HL-60 (cell line): ENCODE results near the gene LIN9.
A peak's percentile ranks its signal among the peaks of the same experiment; 100 is the strongest.

Source experiments
- DNase-seq, 2 experiments: peaks; one replicate each; pipeline ENCODE4 v3.0.0-alpha.2; 2010 to 2020; ENCODE audit warnings: low read depth in 1 of 2, low spot score in 1 of 2
- H3K27ac ChIP-seq: fragments of 250-450 bp; sonication (Bioruptor Pico); replicated peaks from 2 replicates; pipeline ENCODE4 v1.5.1; 2020; ENCODE audit warnings: mild to moderate bottlenecking, moderate library complexity
- H3K27me3 ChIP-seq: fragments of 250-450 bp; sonication (Bioruptor Pico); 2 replicates; pipeline ENCODE4 v1.5.1; 2021; ENCODE audit warnings: mild to moderate bottlenecking, moderate library complexity; ENCODE audit not compliant: insufficient read depth, poor library complexity, severe bottlenecking
- H3K4me3 ChIP-seq: replicated peaks from 2 replicates; pipeline ENCODE4 v1.5.1; 2011; ENCODE audit warnings: mild to moderate bottlenecking, control low read depth, low read length; ENCODE audit not compliant: insufficient read depth
- GABPA ChIP-seq: IDR thresholded peaks from 2 replicates; pipeline ENCODE4 v1.6.1; 2012; ENCODE audit warnings: low read depth
- POLR2AphosphoS5 ChIP-seq: IDR thresholded peaks from 2 replicates; pipeline ENCODE4 v1.6.1; 2012; ENCODE audit warnings: low read depth
- SPI1 ChIP-seq: IDR thresholded peaks from 2 replicates; pipeline ENCODE4 v1.6.1; 2012; ENCODE audit warnings: low read depth, mild to moderate bottlenecking, borderline replicate concordance
- TF ChIP-seq, protein P1 (sequence below): IDR thresholded peaks from 2 replicates; pipeline ENCODE4 v1.6.1; 2012; ENCODE audit warnings: low read depth; ENCODE audit not compliant: insufficient replicate concordance
- TF ChIP-seq, protein P2 (sequence below): IDR thresholded peaks from one replicate; pipeline ENCODE4 v1.5.1; 2011; ENCODE audit warnings: low read length, control low read depth, inconsistent platforms; ENCODE audit not compliant: insufficient read depth

Gene LIN9

DNA sequence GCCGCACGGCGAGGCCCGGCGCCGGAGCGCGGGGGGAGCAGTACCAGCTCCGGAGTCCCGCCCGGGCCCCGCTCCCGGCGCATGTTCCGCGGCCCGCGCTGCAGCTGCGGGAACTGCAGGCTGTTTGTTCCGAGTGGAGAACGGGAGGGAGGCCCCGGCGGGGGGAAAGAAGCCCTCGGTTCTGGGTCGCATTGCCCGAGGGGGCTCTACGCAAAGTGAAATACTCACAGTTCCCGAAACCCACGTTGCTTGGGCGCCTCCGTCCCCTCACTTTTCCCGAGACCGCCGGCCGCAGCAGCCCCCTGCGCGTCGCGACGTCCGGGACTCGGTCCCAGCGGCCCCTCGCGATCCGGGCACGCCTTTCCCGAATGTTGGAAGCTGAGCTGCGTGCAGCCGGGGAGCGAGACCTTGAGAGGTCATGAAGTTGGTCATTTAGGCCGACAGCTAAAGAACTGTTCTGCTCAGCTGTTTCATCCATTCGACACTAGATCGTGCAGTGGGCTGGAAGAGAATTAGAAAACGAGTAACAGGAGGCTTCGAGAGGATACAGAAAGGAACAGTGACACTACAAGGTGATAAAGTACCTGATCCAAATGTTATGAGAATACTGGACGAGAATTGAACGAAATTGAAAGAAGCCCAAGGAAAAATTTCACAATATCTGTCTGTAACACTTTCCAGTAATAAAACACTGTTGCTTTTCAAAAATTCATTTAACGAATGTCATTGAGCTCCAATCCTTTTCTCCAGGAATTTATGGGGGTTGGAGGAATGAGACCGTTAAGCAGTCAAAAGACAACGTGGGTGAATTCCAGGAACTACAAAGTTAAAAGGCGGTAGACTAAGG lies 657 bp upstream of the LIN9 start:
- TF ChIP-seq, protein P1, sequence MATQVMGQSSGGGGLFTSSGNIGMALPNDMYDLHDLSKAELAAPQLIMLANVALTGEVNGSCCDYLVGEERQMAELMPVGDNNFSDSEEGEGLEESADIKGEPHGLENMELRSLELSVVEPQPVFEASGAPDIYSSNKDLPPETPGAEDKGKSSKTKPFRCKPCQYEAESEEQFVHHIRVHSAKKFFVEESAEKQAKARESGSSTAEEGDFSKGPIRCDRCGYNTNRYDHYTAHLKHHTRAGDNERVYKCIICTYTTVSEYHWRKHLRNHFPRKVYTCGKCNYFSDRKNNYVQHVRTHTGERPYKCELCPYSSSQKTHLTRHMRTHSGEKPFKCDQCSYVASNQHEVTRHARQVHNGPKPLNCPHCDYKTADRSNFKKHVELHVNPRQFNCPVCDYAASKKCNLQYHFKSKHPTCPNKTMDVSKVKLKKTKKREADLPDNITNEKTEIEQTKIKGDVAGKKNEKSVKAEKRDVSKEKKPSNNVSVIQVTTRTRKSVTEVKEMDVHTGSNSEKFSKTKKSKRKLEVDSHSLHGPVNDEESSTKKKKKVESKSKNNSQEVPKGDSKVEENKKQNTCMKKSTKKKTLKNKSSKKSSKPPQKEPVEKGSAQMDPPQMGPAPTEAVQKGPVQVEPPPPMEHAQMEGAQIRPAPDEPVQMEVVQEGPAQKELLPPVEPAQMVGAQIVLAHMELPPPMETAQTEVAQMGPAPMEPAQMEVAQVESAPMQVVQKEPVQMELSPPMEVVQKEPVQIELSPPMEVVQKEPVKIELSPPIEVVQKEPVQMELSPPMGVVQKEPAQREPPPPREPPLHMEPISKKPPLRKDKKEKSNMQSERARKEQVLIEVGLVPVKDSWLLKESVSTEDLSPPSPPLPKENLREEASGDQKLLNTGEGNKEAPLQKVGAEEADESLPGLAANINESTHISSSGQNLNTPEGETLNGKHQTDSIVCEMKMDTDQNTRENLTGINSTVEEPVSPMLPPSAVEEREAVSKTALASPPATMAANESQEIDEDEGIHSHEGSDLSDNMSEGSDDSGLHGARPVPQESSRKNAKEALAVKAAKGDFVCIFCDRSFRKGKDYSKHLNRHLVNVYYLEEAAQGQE = no peak
- TF ChIP-seq GABPA = peak; percentile 33; the same call in 1 of the 2 replicates
- Histone ChIP-seq H3K27ac (peak overlapping the region; percentile 70), H3K27me3 (no peaks in the 10 kb centered on the region), H3K4me3 (peak overlapping the region; percentile 92)
- DNase-seq = no peak

DNA sequence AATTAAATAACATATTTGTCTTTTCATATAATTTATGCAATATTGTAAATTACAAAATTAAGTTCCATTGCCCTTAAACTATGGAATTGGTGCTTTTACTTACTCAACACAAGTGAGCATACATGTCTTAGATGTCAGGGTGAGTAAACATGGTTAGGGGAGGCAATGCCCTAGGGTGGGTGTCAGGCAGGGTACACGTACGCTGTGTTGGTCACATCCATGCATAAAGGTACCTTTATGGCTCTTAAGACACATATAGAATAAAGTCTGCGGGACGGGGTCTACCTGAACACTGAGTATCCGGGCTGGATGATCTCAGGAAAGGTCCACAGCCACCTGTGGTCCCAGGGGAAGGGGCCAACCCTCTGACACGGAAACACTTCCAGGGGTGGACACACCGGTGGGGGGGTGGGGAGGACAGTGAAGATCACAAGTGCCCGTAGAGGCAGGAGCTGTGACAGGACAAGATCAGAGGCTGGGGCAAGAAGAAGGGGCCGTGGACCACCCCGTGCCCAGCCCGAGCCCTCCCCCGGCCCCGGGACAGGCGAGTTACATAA lies 720 bp downstream of the LIN9 start:
- Histone ChIP-seq H3K4me3 (peak overlapping the region; percentile 92), H3K27me3 (no peaks in the 10 kb centered on the region), H3K27ac (peak overlapping the region; percentile 99)
- TF ChIP-seq SPI1 = no peak
- TF ChIP-seq GABPA = no peak
- TF ChIP-seq, protein P2, sequence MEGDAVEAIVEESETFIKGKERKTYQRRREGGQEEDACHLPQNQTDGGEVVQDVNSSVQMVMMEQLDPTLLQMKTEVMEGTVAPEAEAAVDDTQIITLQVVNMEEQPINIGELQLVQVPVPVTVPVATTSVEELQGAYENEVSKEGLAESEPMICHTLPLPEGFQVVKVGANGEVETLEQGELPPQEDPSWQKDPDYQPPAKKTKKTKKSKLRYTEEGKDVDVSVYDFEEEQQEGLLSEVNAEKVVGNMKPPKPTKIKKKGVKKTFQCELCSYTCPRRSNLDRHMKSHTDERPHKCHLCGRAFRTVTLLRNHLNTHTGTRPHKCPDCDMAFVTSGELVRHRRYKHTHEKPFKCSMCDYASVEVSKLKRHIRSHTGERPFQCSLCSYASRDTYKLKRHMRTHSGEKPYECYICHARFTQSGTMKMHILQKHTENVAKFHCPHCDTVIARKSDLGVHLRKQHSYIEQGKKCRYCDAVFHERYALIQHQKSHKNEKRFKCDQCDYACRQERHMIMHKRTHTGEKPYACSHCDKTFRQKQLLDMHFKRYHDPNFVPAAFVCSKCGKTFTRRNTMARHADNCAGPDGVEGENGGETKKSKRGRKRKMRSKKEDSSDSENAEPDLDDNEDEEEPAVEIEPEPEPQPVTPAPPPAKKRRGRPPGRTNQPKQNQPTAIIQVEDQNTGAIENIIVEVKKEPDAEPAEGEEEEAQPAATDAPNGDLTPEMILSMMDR = no peak
- TF ChIP-seq POLR2AphosphoS5 = no peak
- TF ChIP-seq, protein P1 = no peak
- DNase-seq = peak in 1 of 2 experiments; percentile 32

DNA sequence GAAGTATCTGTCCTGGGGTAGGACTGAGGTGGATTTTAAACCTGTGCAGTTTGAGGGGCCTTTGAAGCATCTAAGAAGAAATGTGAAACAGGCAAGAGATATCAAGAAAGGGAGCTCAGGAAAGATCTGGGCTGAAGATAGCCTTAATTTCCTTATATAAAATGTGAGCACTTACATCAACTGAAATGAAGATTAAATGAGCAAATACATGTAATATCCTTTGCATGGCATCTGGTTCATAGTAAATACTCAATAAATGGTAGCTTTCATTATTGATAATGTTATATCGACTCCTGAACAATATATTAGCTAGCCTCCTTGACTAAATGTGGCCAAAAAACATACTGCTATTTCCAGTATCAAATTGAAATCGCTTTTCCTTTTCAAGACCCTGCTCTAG lies 2.5 kb downstream of the LIN9 start:
- no peak for DNase-seq
- no peaks in the 10 kb centered on the region for H3K27me3 ChIP-seq
- no peak overlapping the region for H3K4me3 ChIP-seq
- TF ChIP-seq, protein P1 = no peak
- H3K27ac ChIP-seq = no peak overlapping the region; the same call in 1 of the 2 replicates

DNA sequence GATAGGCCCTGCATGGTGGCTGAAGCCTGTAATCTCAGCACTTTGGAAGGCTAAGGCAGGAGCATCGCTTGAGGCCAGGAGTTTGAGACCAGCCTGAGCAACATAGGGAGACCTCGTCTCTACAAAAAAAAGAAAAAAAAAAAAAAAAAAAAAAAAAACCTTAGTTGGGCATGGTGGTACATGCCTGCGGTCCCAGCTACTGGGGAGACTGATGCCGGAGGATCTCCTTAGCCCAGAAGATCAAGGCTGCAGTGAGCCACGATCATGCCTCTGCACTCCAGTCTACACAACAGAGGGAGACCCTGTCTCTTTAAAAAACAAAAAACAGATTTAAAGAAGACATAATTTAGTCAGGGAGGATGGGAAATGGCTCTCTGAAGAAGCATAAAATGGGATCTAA lies 3.8 kb downstream of the LIN9 start:
- Histone ChIP-seq H3K27me3 (no peaks in the 10 kb centered on the region), H3K27ac (no peak overlapping the region), H3K4me3 (no peak overlapping the region)
- DNase-seq = no peak
- TF ChIP-seq SPI1 = no peak
- TF ChIP-seq GABPA = no peak
- TF ChIP-seq, protein P1 = no peak
- no peak for TF ChIP-seq POLR2AphosphoS5
- TF ChIP-seq, protein P2 = no peak
